GM12864 (cell line): ENCODE results near the gene CKAP4.

Experiments
- DNase-seq: peaks from one replicate; pipeline ENCODE4 v3.0.0-alpha.2; 2011; ENCODE audit warnings: low read depth
- H3K4me3 ChIP-seq: 2 replicates; pipeline ENCODE4 v1.5.1; 2011; ENCODE audit warnings: mild to moderate bottlenecking, low read depth, low read length, control low read depth
- TF ChIP-seq, protein P1 (sequence below): IDR thresholded peaks from 2 replicates; pipeline ENCODE4 v1.5.1; 2011; ENCODE audit warnings: low read depth, mild to moderate bottlenecking, moderate library complexity, low read length, control low read depth, inconsistent platforms; ENCODE audit errors: missing control alignments

The CKAP4 gene

DNA sequence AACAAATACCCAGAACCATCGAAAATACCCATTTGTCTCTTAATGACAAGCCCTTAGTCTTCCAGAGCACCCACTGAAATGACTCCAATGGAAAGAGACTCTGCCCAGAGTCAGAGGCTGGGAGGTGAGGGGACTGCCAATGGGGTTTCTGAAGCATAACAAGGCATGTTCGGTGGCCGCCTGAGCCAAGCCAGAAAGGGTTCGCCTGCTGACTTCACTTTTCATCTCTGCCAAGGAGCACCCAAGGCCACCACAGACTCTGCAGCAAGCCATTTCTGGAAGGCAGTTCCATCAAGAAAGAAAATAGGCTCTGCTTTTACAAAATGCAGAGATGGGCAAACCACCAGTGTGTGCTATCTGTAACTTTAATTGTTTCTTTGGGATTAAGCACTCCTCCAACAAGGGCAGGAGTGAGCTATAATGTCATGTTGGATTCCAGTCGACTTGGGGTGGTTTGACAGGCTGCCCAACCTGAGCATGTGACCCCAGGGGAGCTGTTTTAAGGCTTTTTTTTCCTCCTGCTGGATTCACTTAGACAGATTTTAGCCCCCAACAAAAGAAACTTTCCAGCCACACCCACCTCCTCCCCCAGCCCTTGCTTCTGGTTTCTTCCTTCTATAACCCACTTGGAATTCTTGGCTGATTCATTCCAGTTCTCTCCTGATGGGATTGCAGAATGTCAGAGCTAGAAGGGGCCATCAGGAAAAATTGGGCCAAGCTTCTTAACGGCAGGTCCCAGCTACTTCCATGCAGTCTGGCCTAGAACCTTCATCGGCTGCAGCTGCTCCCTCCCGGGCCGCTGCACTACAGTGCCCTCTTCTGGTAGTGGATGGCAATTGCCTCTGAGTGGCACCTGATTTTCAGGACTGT lies 24.1 kb downstream of the CKAP4 start:
- DNase-seq, result no peak
- TF ChIP-seq, protein P1, sequence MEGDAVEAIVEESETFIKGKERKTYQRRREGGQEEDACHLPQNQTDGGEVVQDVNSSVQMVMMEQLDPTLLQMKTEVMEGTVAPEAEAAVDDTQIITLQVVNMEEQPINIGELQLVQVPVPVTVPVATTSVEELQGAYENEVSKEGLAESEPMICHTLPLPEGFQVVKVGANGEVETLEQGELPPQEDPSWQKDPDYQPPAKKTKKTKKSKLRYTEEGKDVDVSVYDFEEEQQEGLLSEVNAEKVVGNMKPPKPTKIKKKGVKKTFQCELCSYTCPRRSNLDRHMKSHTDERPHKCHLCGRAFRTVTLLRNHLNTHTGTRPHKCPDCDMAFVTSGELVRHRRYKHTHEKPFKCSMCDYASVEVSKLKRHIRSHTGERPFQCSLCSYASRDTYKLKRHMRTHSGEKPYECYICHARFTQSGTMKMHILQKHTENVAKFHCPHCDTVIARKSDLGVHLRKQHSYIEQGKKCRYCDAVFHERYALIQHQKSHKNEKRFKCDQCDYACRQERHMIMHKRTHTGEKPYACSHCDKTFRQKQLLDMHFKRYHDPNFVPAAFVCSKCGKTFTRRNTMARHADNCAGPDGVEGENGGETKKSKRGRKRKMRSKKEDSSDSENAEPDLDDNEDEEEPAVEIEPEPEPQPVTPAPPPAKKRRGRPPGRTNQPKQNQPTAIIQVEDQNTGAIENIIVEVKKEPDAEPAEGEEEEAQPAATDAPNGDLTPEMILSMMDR, result peak; percentile 98
- no peak overlapping the region for H3K4me3 ChIP-seq

DNA sequence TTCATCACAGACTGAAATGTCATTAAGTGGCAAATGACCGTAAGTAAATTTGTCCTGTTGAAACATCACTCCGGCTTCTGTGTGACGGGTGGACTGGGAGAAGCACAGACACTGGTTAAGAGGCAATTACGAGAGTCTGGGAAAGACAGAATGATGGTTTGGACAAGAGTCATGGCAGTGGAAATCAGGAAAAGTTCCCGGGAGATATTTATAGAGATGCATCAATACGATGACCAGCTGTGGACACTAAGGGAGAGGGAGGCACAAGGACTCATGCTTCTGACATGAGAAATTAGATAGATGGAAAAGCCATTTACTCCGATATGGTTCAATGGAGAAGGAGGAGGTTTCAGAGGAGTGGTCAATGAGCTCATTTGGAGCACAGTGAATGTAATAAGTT lies 27.3 kb downstream of the CKAP4 start:
- TF ChIP-seq, protein P1, result no peak
- DNase-seq, result no peak
- H3K4me3 ChIP-seq, result no peak overlapping the region

- H3K4me3 ChIP-seq, result no peak overlapping the region
- TF ChIP-seq, protein P1, result no peak
- no peak for DNase-seq
Measured at GRCh38 chr12:106219043-106219442, 28.8 kb downstream of the CKAP4 start.

DNA sequence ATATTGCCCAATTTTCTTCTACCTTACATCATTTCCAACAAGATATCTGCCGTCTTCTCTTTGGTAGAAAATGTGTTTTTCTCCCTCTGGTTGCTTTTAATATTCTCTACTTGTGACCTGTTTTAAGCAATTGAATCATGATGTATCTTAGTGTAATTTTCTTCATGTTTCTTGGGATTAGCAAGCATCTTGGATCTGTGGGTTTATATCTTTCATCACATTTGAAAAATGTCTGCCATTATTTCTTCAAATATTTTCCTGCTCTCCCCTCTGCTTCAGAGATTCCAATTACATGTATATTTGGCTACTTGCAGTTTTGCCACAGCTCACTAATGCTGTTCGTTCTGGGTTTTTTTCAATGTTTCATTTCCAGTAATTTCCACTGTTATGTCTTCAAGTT lies 30.1 kb downstream of the CKAP4 start:
- no peak overlapping the region for H3K4me3 ChIP-seq
- no peak for DNase-seq
- TF ChIP-seq, protein P1, result no peak

DNA sequence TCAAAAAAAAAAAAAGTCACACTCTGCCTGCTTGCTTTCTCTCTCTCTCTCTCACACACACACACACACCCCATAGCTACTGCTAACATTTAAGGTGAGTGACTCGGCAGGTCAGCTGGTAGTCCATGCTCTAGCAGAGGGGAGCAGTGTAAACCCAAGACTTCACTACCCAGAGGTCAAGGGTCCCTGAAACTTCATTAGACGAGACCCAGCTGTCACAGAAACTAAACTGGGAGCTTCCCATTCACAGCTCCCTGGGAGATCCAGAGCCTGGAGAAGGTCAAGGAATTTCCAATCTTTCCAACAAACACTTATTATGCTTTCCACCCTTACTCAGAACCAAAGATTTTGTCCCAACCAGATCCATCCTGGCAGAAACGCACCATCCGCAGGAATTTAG lies 33.2 kb downstream of the CKAP4 start:
- H3K4me3 ChIP-seq, result no peak overlapping the region
- DNase-seq, result no peak
- TF ChIP-seq, protein P1, result no peak

DNA sequence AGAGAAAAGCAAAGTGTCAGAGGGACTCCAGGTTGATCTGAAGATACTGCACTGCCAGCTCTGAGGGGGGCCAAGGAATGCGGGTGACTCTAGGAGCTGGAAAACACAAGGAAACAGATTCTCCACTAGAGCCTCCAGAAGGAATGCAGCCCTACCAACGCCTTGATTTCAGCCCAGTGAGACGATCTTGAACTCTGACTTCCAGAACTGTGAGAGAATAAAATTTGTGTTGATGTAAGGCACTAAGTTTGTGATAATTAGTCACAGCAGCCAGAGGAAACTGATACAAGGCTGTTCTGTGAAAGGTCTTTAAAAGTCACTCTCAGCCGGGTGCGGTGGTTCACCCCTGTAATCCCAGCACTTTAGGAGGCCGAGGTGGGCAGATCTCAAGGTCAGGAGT lies 34.2 kb downstream of the CKAP4 start:
- TF ChIP-seq, protein P1, result no peak
- no peak for DNase-seq
- no peak overlapping the region for H3K4me3 ChIP-seq

GRCh38 chr12:106211973-106212372 lies 35.8 kb downstream of the CKAP4 start:
- no peak for DNase-seq
- no peak overlapping the region for H3K4me3 ChIP-seq
- TF ChIP-seq, protein P1, result no peak
